SK-N-SH (cell line): ENCODE data around the gene LAMB1. TPM values are rescaled to one million over a fixed set of nuclear protein-coding genes. Genes with fewer than 3 reads are reported as not detected.

Experiments used
- CTCF ChIA-PET: fragments of 300-600, 350-600 bp; formaldehyde crosslinking; extraction: SDS; loops from one replicate; lab custom pipeline; 2021; lab: Yijun Ruan, JAX
- POLR2A ChIA-PET: fragments of 350-600 bp; sonication (Branson Sonifier 250); formaldehyde crosslinking; extraction: SDS; loops from one replicate; lab custom pipeline; 2020; ENCODE audit warnings: antibody characterized with exemption, inconsistent platforms; lab: Yijun Ruan, JAX
- DNase-seq: peaks from one replicate; pipeline ENCODE4 v3.0.0; 2012
- H2AFZ ChIP-seq: fragments of 200-600 bp; sonication (generic); 2 replicates; pipeline ENCODE4 v1.8.1; 2016; ENCODE audit warnings: antibody characterized with exemption, mild to moderate bottlenecking, low read depth
- H3F3A ChIP-seq: fragments of 200-600 bp; sonication (generic); replicated peaks from 2 replicates; pipeline ENCODE3; 2016; ENCODE audit warnings: antibody characterized with exemption, mild to moderate bottlenecking; ENCODE audit not compliant: insufficient read depth
- H3K27ac ChIP-seq, 2 experiments: fragments of 200-500 bp in 1 of 2; fragments of 200-600 bp in 1 of 2; sonication (Bioruptor generic) in 1 of 2; sonication (generic), shearing (Covaris generic) in 1 of 2; 2 replicates each; pipeline versions ENCODE4 v1.5.1 to v1.6.1; 2014 to 2016; ENCODE audit warnings: low read depth in 2 of 2, inconsistent platforms in 1 of 2, low read length in 1 of 2, mild to moderate bottlenecking in 1 of 2, mixed read lengths in 1 of 2
- H3K27me3 ChIP-seq: fragments of 200-600 bp; sonication (generic), shearing (Covaris generic); 2 replicates; pipeline ENCODE4 v1.6.1; 2016; ENCODE audit warnings: mixed run types; ENCODE audit not compliant: insufficient read depth
- H3K36me3 ChIP-seq, 2 experiments: fragments of 200-500 bp in 1 of 2; fragments of 200-600 bp in 1 of 2; sonication (Bioruptor generic) in 1 of 2; sonication (generic) in 1 of 2; replicated peaks in 1 of 2; 2 replicates each; pipeline versions ENCODE3 to v1.5.1; 2014 to 2016; ENCODE audit warnings: low read length in 1 of 2, mild to moderate bottlenecking in 1 of 2; ENCODE audit not compliant: insufficient read depth in 2 of 2, control insufficient read depth in 1 of 2
- H3K4me1 ChIP-seq, 2 experiments: fragments of 200-500 bp in 1 of 2; fragments of 200-600 bp in 1 of 2; sonication (Bioruptor generic) in 1 of 2; sonication (generic), shearing (Covaris generic) in 1 of 2; 2 replicates each; pipeline versions ENCODE4 v1.5.1 to v1.6.1; 2014 to 2016; ENCODE audit warnings: low read depth in 1 of 2, low read length in 1 of 2, mixed run types in 1 of 2; ENCODE audit not compliant: insufficient read depth in 2 of 2, control insufficient read depth in 1 of 2
- H3K4me2 ChIP-seq: fragments of 200-600 bp; sonication (generic), shearing (Covaris generic); 2 replicates; pipeline ENCODE4 v1.6.1; 2017; ENCODE audit warnings: mixed run types
- H3K4me3 ChIP-seq, 2 experiments: fragments of 200-500 bp in 1 of 2; fragments of 200-600 bp in 1 of 2; sonication (Bioruptor generic) in 1 of 2; sonication (generic), shearing (Covaris generic) in 1 of 2; 2 replicates each; pipeline versions ENCODE4 v1.5.1 to v1.8.1; 2014 to 2016; ENCODE audit warnings: low read depth in 2 of 2, inconsistent platforms in 1 of 2, low read length in 1 of 2, mild to moderate bottlenecking in 1 of 2, mixed read lengths in 1 of 2, moderate library complexity in 1 of 2
- H3K79me2 ChIP-seq: fragments of 200-600 bp; sonication (generic); 2 replicates; pipeline ENCODE4 v1.8.1; 2017; ENCODE audit warnings: mild to moderate bottlenecking; ENCODE audit not compliant: insufficient read depth
- H3K9ac ChIP-seq: fragments of 200-600 bp; sonication (generic); 2 replicates; pipeline ENCODE4 v1.6.1; 2017; ENCODE audit warnings: mixed run types
- H3K9me2 ChIP-seq: fragments of 200-600 bp; sonication (generic); 2 replicates; pipeline ENCODE4 v1.6.1; 2017; ENCODE audit warnings: mixed run types
- H3K9me3 ChIP-seq: fragments of 200-600 bp; sonication (generic); 2 replicates; pipeline ENCODE4 v1.6.1; 2017; ENCODE audit warnings: mixed run types, mild to moderate bottlenecking, moderate library complexity
- H4K20me1 ChIP-seq: fragments of 200-600 bp; sonication (generic); 2 replicates; pipeline ENCODE4 v1.6.1; 2017; ENCODE audit warnings: mild to moderate bottlenecking, mixed run types; ENCODE audit not compliant: insufficient read depth
- CHD2 ChIP-seq: fragments of 150-350 bp; IDR thresholded peaks from 2 replicates; pipeline ENCODE4 v1.6.1; 2018; ENCODE audit warnings: low read length; ENCODE audit not compliant: partially characterized antibody
- EP300 ChIP-seq, 2 experiments: IDR thresholded peaks; 2 replicates each; pipeline versions ENCODE4 v1.4.0 to v1.6.1; 2012; ENCODE audit warnings: borderline replicate concordance in 1 of 2, low read depth in 1 of 2, low read length in 1 of 2
- FOSL2 ChIP-seq: IDR thresholded peaks from 2 replicates; pipeline ENCODE4 v1.4.0; 2012; ENCODE audit warnings: low read depth, mild to moderate bottlenecking, moderate library complexity, borderline replicate concordance
- FOXJ3 ChIP-seq: sonication (generic); formaldehyde crosslinking; IDR thresholded peaks from 2 replicates; pipeline ENCODE4 v1.5.1; 2020; ENCODE audit warnings: mild to moderate bottlenecking, missing genetic modification reagents
- JUND ChIP-seq: IDR thresholded peaks from 2 replicates; pipeline ENCODE4 v1.4.0; 2012
- REST ChIP-seq: IDR thresholded peaks from 2 replicates; pipeline ENCODE4 v1.6.1; 2012; ENCODE audit warnings: mild to moderate bottlenecking, low read depth, low read length, moderate library complexity
- RFX5 ChIP-seq: IDR thresholded peaks from 2 replicates; pipeline ENCODE4 v1.6.1; 2012; ENCODE audit warnings: mild to moderate bottlenecking, improper control_type of control experiment, low read length
- RXRA ChIP-seq: IDR thresholded peaks from 2 replicates; pipeline ENCODE4 v1.4.0; 2012; ENCODE audit warnings: low read depth, mild to moderate bottlenecking, borderline replicate concordance
- TCF12 ChIP-seq: IDR thresholded peaks from 2 replicates; pipeline ENCODE4 v1.4.0; 2012
- TEAD4 ChIP-seq: IDR thresholded peaks from 2 replicates; pipeline ENCODE4 v1.4.0; 2012; ENCODE audit warnings: mild to moderate bottlenecking, borderline replicate concordance; ENCODE audit not compliant: insufficient read depth
- ZBTB33 ChIP-seq: IDR thresholded peaks from 2 replicates; pipeline ENCODE4 v1.4.0; 2012; ENCODE audit warnings: low read depth, borderline replicate concordance
- WGBS: methylation state at CpG from one replicate; pipeline ENCODE4 v1.1.6; 2017; ENCODE audit warnings: low lambda C conversion rate; 5-methylcytosine and 5-hydroxymethylcytosine counted together
- polyA plus RNA-seq, 3 experiments: library from polyadenylated mRNA; depleted of rRNA; stranded (reverse); fragments of >200 nt; gene quantifications; 2 replicates each; pipeline ENCODE4 v1.2.3, GENCODE V29; 2012
- TF ChIP-seq, protein P1 (sequence below): fragments of 150-350 bp; IDR thresholded peaks from 2 replicates; pipeline ENCODE4 v1.6.1; 2017; ENCODE audit warnings: antibody characterized with exemption, low read length, low read depth, borderline replicate concordance
- TF ChIP-seq, protein P2 (sequence below): IDR thresholded peaks from 2 replicates; pipeline ENCODE4 v1.4.0; 2012; ENCODE audit warnings: low read depth

Gene LAMB1
- polyA plus RNA-seq, 1 of the 3 experiments (the other 2 are of a cell fraction): 435 TPM

DNA sequence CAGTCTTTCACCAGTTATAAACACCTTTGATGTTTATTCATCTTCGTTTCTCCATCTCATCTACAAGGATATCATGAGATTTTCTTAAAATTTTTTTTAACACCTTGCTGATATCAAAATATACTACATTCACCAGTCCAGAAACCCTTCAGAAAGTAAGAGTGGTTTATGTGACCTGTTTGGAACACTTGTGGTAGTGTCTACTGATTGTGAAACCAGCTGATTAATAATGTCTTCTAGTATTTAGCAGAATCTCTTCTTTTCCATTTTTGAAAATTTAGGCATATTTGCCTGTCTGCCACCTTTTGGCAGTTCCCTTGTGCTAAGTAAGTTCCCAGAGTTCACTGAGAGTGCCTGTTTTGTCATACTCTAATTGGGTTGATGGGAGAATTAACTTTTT lies 93.5 kb downstream of the LAMB1 start:
- ChIA-PET POLR2A (no interaction called here), CTCF (interaction anchor here (1.2 to 1.5 kb wide), 3 partner anchors 10 to 39 kb away, joined by 3 to 6 read pairs (median 3); no protein-coding TSS in a partner anchor)
- WGBS: 93% methylated on average over 1 of the region's 1 CpG
- H3K4me3 ChIP-seq: no peak overlapping the region
- H4K20me1 ChIP-seq: no peaks in the 10 kb centered on the region
- H3K4me2 ChIP-seq: no peak overlapping the region
- H3K9me2 ChIP-seq: no peaks in the 10 kb centered on the region
- H3F3A ChIP-seq: peaks cover 18% of the 10 kb centered on the region
- no peak for TF ChIP-seq REST
- TF ChIP-seq, protein P1, sequence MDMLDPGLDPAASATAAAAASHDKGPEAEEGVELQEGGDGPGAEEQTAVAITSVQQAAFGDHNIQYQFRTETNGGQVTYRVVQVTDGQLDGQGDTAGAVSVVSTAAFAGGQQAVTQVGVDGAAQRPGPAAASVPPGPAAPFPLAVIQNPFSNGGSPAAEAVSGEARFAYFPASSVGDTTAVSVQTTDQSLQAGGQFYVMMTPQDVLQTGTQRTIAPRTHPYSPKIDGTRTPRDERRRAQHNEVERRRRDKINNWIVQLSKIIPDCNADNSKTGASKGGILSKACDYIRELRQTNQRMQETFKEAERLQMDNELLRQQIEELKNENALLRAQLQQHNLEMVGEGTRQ: no peak
- no peak for TF ChIP-seq CHD2
- no peak for TF ChIP-seq RFX5
- TF ChIP-seq TCF12: no peak
- no peak for TF ChIP-seq FOSL2
- no peak for TF ChIP-seq JUND
- TF ChIP-seq FOXJ3 (CRISPR knock-in tag): no peak
- TF ChIP-seq EP300 (IDR thresholded peaks at IDR 0.05; ENCODE audit: borderline replicate concordance in 1 of 2, low read depth in 1 of 2, low read length in 1 of 2): no peak
- TF ChIP-seq ZBTB33: no peak
- no peak for TF ChIP-seq RXRA
- no peak for TF ChIP-seq TEAD4
- TF ChIP-seq, protein P2, sequence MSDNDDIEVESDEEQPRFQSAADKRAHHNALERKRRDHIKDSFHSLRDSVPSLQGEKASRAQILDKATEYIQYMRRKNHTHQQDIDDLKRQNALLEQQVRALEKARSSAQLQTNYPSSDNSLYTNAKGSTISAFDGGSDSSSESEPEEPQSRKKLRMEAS: no peak
- no peak for DNase-seq
- H3K36me3 ChIP-seq: peaks cover 77 to 99% of the 10 kb centered on the region in 2 experiments
- H3K79me2 ChIP-seq: peaks cover 45% of the 10 kb centered on the region
- no peaks in the 10 kb centered on the region for H3K9me3 ChIP-seq
- H3K9ac ChIP-seq: no peak overlapping the region
- peaks cover 0 to 8% of the 10 kb centered on the region in 2 experiments; a peak in 1 of 4 replicates for H3K4me1 ChIP-seq
- no peaks in the 10 kb centered on the region for H3K27me3 ChIP-seq
- H2AFZ ChIP-seq: no peak overlapping the region
- H3K27ac ChIP-seq: no peak overlapping the region
